ENCODE results near the gene TMPRSS9.
A peak's percentile ranks its signal among the peaks of the same experiment; 100 is the strongest.

TMPRSS9 gene

DNA sequence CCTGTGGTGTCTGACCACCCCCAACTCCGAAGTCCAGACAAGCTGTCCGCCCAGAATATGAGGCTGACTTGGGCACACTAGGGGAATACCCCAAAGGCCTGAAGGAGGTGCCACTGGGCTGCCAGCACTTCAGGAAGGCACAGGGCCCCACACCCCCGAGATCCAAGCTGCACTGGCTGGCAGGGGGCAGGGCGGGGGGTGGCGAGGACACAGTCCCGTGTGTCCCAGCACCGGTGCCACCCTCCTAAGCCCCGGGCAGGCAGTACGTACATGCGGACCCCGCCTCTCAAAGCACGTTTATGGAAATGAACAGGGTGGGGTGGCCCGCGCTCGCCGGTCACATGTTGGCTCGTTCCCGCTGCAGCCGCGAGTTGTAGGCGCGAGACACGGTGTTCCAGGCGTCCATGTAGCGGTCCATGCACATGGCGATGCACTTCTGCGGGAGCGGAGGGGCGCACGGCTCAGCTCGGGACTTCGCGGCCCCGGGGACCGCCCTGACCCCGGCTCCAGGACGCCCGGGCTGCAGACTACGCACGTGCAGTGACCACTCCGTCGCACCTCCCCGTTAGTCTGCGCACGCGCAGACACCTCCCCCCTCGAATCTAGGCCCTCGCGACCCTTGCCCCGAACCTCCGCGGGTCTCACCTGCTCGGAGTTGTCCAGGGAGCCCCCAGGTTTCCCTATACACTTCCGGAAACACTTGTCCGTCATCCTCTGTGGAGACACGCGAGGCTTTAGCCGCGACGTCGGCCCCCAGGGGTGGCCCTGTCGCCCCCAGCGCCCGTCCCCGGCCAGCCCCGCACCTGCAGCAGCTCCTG lies 66.8 kb downstream of the TMPRSS9 start:
- no peaks in the 10 kb centered on the region for H3K9me2 ChIP-seq (replicated peaks; ENCODE audit: low read depth, low read length)
- peak overlapping the region; percentile 100 for H3K4me2 ChIP-seq (ENCODE audit: low read depth, low read length, poor library complexity, severe bottlenecking)
- no peaks in the 10 kb centered on the region for H3K27me3 ChIP-seq (ENCODE audit: insufficient read depth, low read length, poor library complexity, severe bottlenecking)
- peak overlapping the region; percentile 80 for H3K9ac ChIP-seq (ENCODE audit: low read depth, low read length, poor library complexity, severe bottlenecking)
- peak overlapping the region; percentile 82 for H2AFZ ChIP-seq (ENCODE audit: low read length)
- H3K79me2 ChIP-seq (ENCODE audit: insufficient read depth, low read length) = peaks cover 26% of the 10 kb centered on the region
- peak overlapping the region; percentile 88 for H3K4me3 ChIP-seq (ENCODE audit: low read length, poor library complexity, severe bottlenecking)
- H3K4me1 ChIP-seq (ENCODE audit: insufficient read depth, low read length, poor library complexity, severe bottlenecking) = peaks cover 8% of the 10 kb centered on the region
- H3K36me3 ChIP-seq (ENCODE audit: insufficient read depth, low read length) = peaks cover 22% of the 10 kb centered on the region; the same call in 1 of the 2 replicates
- no peaks in the 10 kb centered on the region for H3K9me3 ChIP-seq (ENCODE audit: insufficient read depth, low read depth, low read length)
- no peaks in the 10 kb centered on the region for H3F3A ChIP-seq (ENCODE audit: low read depth)
- H4K20me1 ChIP-seq (ENCODE audit: insufficient read depth, low read length, poor library complexity, severe bottlenecking) = peaks cover 23% of the 10 kb centered on the region
- TF ChIP-seq, protein P1, sequence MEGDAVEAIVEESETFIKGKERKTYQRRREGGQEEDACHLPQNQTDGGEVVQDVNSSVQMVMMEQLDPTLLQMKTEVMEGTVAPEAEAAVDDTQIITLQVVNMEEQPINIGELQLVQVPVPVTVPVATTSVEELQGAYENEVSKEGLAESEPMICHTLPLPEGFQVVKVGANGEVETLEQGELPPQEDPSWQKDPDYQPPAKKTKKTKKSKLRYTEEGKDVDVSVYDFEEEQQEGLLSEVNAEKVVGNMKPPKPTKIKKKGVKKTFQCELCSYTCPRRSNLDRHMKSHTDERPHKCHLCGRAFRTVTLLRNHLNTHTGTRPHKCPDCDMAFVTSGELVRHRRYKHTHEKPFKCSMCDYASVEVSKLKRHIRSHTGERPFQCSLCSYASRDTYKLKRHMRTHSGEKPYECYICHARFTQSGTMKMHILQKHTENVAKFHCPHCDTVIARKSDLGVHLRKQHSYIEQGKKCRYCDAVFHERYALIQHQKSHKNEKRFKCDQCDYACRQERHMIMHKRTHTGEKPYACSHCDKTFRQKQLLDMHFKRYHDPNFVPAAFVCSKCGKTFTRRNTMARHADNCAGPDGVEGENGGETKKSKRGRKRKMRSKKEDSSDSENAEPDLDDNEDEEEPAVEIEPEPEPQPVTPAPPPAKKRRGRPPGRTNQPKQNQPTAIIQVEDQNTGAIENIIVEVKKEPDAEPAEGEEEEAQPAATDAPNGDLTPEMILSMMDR (conservative IDR thresholded peaks at IDR 0.05; ENCODE audit: low read length) = no peak
- TF ChIP-seq EZH2phosphoT487 (IDR thresholded peaks at IDR 0.05; ENCODE audit: borderline replicate concordance) = no peak

DNA sequence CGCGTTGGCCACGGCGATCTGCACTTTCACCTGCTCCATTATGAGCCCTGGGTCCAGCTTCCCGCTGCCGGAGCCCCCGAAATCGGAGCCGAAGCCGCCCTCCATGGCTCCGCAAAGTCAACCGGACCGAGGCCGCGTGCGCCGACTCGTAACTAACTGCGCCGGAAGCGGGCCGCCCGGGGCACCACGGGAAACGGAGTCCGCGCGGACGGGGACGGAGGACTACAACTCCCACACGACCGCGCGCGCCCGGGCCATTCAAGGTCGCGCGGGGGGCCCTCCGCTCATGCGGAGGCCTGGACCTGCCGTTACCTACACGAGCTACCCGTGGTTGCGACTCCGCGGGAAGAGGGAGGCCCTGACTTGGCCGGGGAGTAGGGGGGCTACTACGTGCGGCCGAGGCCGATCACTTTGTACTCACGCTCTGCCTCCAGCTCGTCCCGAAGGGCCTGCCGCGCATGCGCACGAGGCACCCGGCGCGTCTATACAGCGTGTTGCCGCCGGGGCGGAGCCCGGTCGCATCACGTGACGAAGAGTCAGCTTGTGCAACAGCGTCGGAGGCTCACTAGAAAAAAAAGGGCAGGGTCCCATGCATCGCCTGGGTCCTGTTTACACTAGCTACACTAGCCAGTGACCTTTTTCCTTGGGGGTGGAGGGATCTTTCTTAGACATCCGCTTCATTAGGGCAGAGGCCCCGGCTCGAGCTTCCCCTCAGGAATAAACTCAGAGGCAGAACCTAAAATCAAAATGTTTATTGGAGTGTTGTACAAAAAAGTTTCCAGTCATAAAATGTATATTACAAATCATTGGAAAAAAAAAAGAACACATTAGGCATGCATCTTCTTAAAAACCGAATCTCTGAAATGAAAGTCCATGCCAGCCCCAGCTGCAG lies 67.6 kb downstream of the TMPRSS9 start, which contains the start of gene TIMM13:
Gene TIMM13, minus strand, starts transcription at position 158 of the 892 bp plus-strand sequence. Its CDS starts 53 bp downstream, at position 105.
- no peaks in the 10 kb centered on the region for H3K27me3 ChIP-seq (ENCODE audit: insufficient read depth, low read length, poor library complexity, severe bottlenecking)
- peaks cover 23% of the 10 kb centered on the region for H4K20me1 ChIP-seq (ENCODE audit: insufficient read depth, low read length, poor library complexity, severe bottlenecking)
- H3K4me1 ChIP-seq (ENCODE audit: insufficient read depth, low read length, poor library complexity, severe bottlenecking) = peaks cover 8% of the 10 kb centered on the region
- TF ChIP-seq EZH2phosphoT487 (IDR thresholded peaks at IDR 0.05; ENCODE audit: borderline replicate concordance) = no peak
- TF ChIP-seq, protein P1 (conservative IDR thresholded peaks at IDR 0.05; ENCODE audit: low read length) = no peak
- H3K36me3 ChIP-seq (ENCODE audit: insufficient read depth, low read length) = peaks cover 27% of the 10 kb centered on the region; the same call in 1 of the 2 replicates
- peaks cover 26% of the 10 kb centered on the region for H3K79me2 ChIP-seq (ENCODE audit: insufficient read depth, low read length)
- peak within 1 kb of the TSS; percentile 80 for H3K9ac ChIP-seq (ENCODE audit: low read depth, low read length, poor library complexity, severe bottlenecking)
- H3K9me3 ChIP-seq (ENCODE audit: insufficient read depth, low read depth, low read length) = no peaks in the 10 kb centered on the region
- no peaks in the 10 kb centered on the region for H3K9me2 ChIP-seq (replicated peaks; ENCODE audit: low read depth, low read length)
- peak within 1 kb of the TSS; percentile 100 for H3K4me2 ChIP-seq (ENCODE audit: low read depth, low read length, poor library complexity, severe bottlenecking)
- H3K4me3 ChIP-seq (ENCODE audit: low read length, poor library complexity, severe bottlenecking) = peak within 1 kb of the TSS; percentile 88
- no peaks in the 10 kb centered on the region for H3F3A ChIP-seq (ENCODE audit: low read depth)
- peak within 1 kb of the TSS; percentile 82 for H2AFZ ChIP-seq (ENCODE audit: low read length)

DNA sequence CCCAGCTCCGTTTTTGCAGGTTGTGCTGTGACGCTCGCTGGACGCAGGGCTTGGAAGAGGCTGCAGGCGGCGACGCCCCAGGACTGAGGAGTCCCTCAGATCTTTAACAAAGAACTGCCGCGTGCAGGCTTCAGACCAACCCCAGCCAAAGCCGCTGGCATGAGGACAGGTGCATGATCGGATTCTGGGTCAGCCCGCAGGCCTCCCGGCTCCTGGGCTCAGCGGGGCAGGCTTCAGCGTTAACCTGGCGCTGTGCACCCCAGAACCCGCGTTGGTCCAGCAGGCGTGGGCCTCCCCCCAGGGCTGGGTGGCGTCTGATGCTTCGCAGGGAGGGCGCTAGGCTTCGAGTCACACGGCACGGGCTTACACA lies 68.2 kb downstream of the TMPRSS9 start:
- H3K36me3 ChIP-seq (ENCODE audit: insufficient read depth, low read length) = peaks cover 27% of the 10 kb centered on the region; the same call in 1 of the 2 replicates
- no peak overlapping the region for H2AFZ ChIP-seq (ENCODE audit: low read length)
- peaks cover 26% of the 10 kb centered on the region for H3K79me2 ChIP-seq (ENCODE audit: insufficient read depth, low read length)
- H3F3A ChIP-seq (ENCODE audit: low read depth) = no peaks in the 10 kb centered on the region
- peak overlapping the region; percentile 61 for H3K4me2 ChIP-seq (ENCODE audit: low read depth, low read length, poor library complexity, severe bottlenecking)
- H3K27me3 ChIP-seq (ENCODE audit: insufficient read depth, low read length, poor library complexity, severe bottlenecking) = no peaks in the 10 kb centered on the region
- peaks cover 8% of the 10 kb centered on the region for H3K4me1 ChIP-seq (ENCODE audit: insufficient read depth, low read length, poor library complexity, severe bottlenecking)
- H3K9me3 ChIP-seq (ENCODE audit: insufficient read depth, low read depth, low read length) = no peaks in the 10 kb centered on the region
- H3K9ac ChIP-seq (ENCODE audit: low read depth, low read length, poor library complexity, severe bottlenecking) = no peak overlapping the region
- H3K4me3 ChIP-seq (ENCODE audit: low read length, poor library complexity, severe bottlenecking) = no peak overlapping the region
- no peak for TF ChIP-seq EZH2phosphoT487 (IDR thresholded peaks at IDR 0.05; ENCODE audit: borderline replicate concordance)
- TF ChIP-seq, protein P1 (conservative IDR thresholded peaks at IDR 0.05; ENCODE audit: low read length) = no peak
- peaks cover 23% of the 10 kb centered on the region for H4K20me1 ChIP-seq (ENCODE audit: insufficient read depth, low read length, poor library complexity, severe bottlenecking)
- no peaks in the 10 kb centered on the region for H3K9me2 ChIP-seq (replicated peaks; ENCODE audit: low read depth, low read length)
